GM21576 (cell line): Measurements from ENCODE around the gene USP7.

Experiments
- ATAC-seq: cut with Tn5 transposase; IDR thresholded peaks from one replicate; pipeline ENCODE4 v1.9.1; 2021; ENCODE audit warnings: mild to moderate bottlenecking, moderate library complexity; ENCODE audit not compliant: unreplicated experiment

The USP7 gene

GRCh38 chr16:8953064-8953463, 10.6 kb downstream of the USP7 start:
- no peak for ATAC-seq

GRCh38 chr16:8952281-8952751, 11.4 kb downstream of the USP7 start:
- ATAC-seq: no peak

- no peak for ATAC-seq
Observed at GRCh38 chr16:8951447-8952280, 12.0 kb downstream of the USP7 start.

GRCh38 chr16:8950580-8951077, 13.1 kb downstream of the USP7 start:
- ATAC-seq: no peak

- ATAC-seq: no peak
Observed at GRCh38 chr16:8949536-8950418, 13.9 kb downstream of the USP7 start.

- ATAC-seq: no peak
Observed at GRCh38 chr16:8948831-8949230, 14.9 kb downstream of the USP7 start.

- ATAC-seq: no peak
Observed at GRCh38 chr16:8948069-8948593, 15.6 kb downstream of the USP7 start.

GRCh38 chr16:8946544-8946943, 17.2 kb downstream of the USP7 start:
- no peak for ATAC-seq

GRCh38 chr16:8945626-8946296, 17.9 kb downstream of the USP7 start:
- no peak for ATAC-seq

- peak; percentile 68 for ATAC-seq
Observed at GRCh38 chr16:8943966-8944759, 19.5 kb downstream of the USP7 start.

GRCh38 chr16:8943001-8943763, 20.5 kb downstream of the USP7 start:
- ATAC-seq: no peak

GRCh38 chr16:8941718-8942344, 21.9 kb downstream of the USP7 start:
- ATAC-seq: no peak

GRCh38 chr16:8937803-8938202, 25.9 kb downstream of the USP7 start:
- ATAC-seq: no peak

- ATAC-seq: peak; percentile 58
Observed at GRCh38 chr16:8936421-8936820, 27.3 kb downstream of the USP7 start.

GRCh38 chr16:8935989-8936388, 27.7 kb downstream of the USP7 start:
- no peak for ATAC-seq

GRCh38 chr16:8934601-8935000, 29.1 kb downstream of the USP7 start:
- ATAC-seq: no peak

- no peak for ATAC-seq
Observed at GRCh38 chr16:8931859-8932258, 31.8 kb downstream of the USP7 start.

GRCh38 chr16:8929086-8929748, 34.5 kb downstream of the USP7 start:
- ATAC-seq: no peak
